ENCODE results near the gene MACC1.
"Not testable (repeated sequence)": the region's sequence is repeated elsewhere in the genome, so short reads cannot be mapped to it uniquely, and the experiment has no call there.

The MACC1 gene

DNA sequence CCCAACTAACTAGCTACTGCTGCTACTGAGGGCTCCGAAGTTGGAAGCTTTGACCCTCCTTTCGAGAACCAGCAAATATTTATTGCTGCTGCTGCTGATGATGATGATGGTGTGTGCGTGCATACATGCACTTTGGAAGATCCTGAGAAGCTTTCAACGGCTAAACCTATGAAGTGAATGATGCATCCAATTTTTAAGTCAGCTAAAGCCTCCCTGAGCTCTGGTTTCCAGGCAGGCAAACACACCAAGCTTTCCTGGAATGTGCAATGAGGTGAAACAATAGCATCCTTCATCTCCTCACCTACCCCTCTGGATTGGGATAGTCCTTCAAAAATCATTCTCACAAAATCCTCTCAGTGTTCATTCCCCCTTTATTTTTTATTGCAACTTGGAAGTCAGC is 13.9 kb downstream of the MACC1 start:
- DNase-seq = no peak

DNA sequence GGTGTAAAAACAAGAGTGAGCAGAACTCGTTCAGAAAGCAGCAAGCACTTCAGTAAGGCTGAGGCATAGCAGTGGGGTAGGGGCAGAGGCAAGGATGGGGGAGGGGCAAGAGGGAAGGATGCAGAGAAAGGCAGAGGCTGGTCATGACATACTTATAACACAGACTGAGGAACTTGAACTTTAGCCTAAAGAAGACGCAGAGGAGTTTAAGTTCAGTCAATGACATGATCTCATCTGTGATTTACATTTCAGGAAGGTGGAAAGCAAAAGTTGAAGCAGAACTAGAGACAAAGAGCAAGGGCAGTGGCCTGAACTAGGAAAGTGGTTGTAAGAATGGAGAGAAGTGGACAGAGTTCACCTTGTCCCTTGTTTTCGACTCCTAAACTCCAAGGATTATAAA is 15.8 kb downstream of the MACC1 start:
- no peak for DNase-seq

DNA sequence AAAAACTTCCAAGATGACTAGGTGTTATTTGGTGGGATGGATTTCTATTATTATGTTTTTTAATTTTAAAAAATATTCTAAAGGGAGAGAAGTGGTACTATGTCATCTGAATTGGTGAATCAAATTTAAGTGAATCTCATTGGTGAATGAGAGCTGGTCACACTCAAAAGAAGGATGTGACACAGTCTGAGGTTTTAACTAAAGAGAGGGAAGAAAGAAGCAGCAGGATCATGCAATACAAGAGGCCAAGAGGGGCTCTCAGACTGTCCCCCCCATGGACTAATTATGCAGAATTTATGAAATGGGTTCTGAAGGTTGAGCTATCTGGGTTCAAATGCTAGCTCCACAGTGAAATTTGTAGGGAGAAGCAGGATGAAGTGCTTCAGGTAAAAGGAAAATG is 16.2 kb downstream of the MACC1 start:
- no peak for DNase-seq

DNA sequence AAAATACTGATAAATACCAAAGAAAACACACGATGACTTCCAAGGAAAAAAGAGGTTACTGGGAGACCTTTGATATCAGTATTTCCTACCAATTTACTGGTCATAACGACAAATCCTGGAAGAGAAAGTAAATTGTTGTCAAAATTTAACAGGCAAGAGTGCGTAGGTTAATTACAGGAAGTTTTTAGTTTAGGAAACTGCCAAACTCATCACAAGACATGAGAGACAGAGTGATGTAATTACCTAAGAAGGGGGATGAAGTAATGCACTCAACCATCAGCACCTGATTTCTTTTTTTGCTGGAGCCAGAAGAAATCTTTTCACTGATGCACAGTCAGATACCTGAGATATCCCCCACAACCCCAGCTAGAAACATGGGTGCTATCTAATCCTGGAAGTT is 16.8 kb downstream of the MACC1 start:
- DNase-seq = no peak

DNA sequence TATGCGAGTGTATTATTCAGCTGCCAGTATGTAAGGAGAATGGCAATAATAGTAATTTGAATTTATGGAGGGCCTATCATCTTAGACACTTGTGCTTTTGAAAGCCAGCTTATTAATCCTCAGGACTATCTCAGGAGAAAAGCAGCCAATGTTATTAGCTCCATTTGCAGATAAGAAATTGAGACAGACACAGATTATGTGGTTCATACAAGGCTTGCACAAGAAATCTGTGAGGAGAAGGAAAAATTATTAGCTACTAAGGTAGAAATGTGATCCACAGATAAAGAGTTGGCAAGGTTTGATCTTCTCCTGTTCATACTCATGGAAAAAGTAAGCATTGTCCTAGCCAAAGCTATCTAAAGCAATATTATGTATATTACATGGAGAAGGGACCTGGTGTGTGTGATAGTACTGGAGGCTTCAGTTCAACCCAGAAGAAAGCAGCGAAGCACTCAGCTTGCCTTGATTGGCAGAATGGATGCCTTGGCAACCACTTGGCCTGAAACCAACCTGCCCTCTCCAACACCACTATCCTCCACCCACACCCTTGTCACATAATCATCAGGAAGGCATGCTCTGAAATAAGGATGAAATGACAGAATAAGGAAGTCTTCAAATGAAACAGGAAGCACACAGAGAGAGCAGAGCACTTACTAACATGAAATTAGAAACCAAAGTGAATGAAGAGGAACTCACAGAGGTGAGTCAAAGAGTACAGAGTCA is 18.0 kb downstream of the MACC1 start:
- peak; percentile 87 for DNase-seq

DNA sequence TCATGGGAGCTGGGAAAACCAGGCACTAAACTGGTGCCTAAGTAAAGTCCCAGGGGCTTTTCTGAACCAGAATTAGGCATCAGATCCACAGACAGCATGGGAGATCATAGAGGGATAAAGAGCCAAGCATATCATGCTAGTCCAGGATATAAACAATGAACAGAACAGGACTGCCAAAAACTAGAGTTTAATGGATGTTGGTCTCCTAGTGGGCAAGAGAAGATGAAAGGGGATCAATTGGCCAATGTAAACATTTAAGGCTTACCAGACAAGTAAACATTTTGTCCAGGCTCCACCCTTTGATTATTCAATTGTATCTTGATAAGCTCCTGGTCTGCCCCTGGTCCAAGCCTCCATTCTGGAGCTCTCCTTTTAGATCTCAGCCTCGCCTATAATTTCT is 18.9 kb downstream of the MACC1 start:
- DNase-seq = no peak

DNA sequence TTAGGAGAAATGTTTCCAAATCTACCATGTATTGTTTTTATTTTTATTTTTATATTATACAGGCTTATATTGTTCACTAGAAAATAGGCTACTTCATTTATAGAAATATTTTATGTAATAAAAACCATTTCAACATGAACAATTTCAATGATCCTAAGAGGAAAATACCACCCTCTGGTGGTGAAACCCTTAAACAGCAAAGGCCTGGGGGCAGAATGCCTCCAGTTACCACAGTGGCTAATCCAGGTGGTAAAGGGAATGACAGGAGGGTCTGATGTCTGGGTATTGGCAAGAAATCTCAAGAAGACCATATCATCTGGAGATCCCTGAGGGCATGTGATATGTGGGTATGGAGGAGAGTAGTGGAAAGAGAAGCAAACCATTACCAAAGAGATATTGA is 19.3 kb downstream of the MACC1 start:
- no peak for DNase-seq

DNA sequence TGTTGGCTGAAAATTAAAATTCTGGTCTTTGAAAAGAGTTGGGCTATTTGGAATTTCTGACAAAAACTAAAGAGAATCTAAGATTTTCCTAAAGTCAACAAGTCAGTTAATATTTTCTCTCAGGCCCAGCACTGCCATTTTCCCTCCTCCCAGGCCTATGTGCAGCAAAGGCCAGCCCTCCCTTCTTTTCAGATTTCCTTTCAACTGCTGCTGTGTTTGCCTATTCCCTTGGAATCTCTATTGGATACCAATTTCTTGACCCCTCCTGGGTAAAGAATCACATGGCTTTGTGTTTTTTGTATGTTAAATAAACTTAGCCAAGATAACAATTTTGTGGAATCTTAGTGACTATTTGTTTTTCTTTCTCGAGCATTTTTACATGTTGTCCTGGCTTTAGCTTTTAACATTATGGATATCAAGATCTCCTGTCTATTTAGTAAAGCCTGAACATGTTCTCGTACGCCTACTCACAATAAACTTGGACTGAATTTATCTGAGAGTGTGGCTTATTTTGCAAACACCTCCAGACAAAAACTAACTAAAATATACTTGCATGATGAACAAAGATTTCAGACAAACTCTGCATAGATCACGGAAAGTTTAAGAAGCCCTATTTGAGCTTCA is 19.9 kb downstream of the MACC1 start:
- no peak for DNase-seq

DNA sequence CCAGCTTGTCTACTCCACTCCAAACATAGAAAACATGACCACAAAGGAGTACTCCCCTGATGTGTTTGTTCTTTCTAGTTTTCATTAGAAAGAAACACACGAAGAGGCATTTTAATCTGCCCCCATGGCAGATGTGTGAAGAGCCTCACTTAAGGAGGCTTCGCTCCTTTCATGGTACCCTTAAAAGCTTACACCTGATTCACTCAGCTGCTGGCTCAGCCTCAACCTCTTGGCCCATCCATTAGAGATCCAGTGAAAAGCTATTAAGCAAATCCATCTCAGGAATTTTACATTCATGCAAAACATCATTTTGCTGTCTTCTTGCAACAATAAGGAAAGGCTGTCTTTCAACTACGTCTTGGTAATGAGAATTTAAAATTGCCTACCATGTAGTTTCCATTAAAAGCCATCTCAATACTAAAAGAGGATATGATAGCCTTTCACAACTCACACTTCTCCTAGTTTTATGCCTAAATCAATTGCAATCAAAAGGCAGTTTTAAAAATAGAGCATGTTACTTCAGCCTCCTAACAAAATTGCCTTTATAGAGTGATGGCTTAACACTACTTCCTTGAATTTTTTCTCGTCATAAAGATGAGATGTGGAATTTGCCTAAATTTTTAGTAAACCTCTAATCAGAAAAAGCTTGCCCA is 22.7 kb downstream of the MACC1 start:
- DNase-seq = peak; percentile 65

DNA sequence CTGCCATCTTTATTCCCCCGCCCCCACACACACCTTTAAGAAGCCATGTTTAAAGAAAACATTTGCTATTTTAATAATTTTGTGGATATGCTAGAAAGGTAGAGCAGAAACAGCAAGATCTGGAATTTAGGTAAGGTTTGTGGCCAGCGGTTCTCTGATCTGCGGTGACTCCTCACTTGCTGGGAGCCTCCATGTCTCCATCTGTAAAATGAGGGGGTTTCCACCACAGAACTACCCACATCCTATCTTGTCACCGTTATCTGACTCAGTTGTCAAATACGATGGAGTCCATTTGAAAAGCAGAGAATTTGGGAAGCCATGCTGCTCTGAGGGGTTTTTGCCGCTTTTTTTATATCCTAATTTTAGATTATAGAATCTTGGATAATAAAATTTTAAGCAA is 23.3 kb downstream of the MACC1 start:
- no peak for DNase-seq

DNA sequence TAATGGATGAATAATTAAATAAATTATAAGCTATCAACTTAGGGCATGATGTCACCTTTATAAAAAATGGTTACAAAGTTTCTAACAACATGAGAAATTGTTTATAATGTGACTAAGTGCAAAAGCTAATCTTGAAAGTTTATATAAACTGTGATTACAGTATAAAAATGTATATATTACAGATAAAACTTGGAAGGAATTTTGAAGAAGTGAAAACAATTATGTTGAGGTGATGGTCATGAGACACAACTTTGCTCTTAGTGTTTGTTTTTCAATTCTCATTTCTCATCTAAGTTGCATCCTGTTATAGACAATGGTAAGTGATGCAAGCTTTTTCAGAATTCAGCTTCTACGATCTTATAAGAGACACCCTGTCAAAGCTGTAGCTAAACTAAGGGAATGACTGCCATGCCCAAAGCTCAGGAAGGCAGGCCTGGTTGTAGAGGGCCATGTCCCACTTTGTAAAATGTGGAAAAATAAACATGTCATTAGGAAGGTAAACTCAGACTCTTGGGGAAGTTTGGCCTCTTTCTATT is 23.9 kb downstream of the MACC1 start:
- DNase-seq = no peak

DNA sequence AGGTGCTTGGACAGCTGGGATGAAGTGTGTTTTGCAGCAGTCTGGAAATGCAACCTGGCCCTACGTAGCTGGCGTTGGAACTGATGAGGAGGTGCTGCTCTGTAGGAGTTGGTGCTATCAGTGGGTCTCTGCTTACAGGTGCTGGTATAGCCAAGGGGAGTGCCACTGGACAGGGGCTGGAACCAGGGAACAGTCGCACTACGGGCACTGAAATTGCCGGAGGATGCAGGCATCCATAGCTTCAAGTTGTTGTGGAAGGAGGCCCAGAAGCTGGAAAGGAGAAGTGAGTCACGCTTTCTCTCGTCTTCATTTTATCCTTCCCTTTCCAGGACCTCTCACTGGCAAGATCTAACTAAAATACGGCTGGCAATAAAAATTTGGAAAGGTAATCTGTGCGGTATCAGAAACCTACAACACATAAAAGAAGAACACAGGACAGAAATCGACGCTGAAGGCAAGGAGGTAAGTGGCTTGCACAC is 25.8 kb downstream of the MACC1 start:
- no peak for DNase-seq

DNA sequence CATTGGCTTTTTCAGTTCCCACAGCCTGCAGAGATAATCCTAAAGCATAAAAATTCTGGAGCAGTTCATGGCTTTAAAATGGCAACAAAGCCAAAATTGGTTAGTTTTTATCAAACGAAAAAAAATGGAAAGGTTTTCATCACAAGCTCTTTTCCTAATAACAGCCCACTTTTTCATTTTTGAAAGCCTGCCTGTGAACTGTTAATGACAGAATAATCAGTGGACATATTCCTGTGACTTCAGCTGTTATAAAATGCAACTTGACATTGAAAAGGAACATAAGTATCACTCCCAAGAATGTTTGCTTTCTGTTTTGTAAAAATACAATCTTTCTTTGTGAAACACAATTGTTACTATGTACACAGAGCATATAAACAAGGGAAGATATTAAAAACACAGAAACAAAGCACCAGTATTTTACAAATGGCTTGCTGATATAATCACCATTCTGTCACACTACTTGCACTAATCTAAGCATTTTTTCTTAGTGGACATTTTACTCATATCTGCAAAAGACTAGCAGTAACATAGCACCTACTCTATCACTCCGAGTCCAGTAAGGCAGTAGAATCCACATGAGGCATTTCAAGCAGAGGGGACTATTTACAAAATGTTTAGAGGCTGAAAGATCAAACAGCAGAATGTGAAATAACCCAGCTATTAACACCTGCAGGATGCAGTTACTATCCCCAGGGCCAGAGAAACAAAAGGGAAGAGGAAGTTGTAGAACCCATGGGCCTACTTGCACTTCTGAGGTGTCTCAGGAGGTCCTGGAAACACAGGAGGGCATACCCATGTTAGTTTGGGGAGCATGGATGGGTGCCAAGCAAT is 26.4 kb downstream of the MACC1 start:
- DNase-seq = no peak

DNA sequence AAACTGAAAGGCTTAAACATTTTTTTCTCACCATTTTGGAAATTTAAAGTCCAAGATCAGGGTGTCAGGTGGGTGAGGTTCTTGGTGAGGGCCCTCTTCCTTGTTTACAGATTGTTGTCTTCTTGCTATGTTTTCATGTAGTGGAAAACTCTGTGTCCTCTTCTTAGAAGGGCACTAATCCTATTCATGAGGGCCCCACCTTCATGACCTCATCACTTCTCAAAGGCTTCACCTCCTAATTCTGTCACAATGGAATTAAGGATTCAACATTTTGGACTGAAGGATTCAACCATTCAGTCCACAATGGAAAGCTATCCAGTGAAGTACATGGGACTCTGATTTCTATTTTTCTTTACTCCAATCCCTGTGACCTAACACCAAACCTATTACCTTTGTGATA is 27.3 kb downstream of the MACC1 start:
- no peak for DNase-seq

DNA sequence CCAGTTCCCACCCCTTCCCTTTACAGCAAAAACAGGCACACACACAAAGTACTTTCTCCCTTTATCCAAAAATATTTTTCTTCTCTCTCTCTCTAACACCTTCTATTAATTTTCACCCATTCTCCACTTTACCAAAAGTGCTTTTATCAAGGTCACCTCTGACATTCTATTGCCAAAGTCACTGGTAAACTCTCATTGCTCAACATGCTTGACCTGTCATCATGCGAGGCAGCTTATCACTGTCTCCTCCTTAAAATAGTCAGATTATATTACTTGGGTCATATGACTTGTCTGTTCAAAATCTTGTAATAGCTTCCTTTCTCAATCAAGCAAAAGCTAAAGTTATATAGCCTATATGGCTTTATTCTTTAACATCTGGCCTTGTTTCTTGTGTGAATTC is 28.6 kb downstream of the MACC1 start:
- DNase-seq = no peak

DNA sequence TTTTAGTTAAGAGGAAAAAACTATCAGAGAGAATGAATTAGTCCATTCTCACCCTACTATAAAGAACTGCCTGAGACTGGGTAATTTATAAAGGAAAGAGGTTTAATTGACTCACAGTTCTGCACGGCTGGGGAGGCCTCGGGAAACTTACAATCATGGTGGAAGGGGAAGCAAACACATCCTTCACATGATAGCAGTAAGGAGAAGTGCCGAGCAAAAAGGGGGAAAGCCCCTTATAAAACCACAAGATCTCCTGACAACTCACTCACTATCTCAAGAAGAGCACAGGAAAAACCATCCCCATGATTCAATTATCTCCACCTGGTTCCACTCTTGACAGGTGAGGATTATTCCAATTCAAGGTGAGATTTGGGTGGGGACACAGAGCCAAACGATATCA is 29.3 kb downstream of the MACC1 start:
- not testable (repeated sequence) for DNase-seq

DNA sequence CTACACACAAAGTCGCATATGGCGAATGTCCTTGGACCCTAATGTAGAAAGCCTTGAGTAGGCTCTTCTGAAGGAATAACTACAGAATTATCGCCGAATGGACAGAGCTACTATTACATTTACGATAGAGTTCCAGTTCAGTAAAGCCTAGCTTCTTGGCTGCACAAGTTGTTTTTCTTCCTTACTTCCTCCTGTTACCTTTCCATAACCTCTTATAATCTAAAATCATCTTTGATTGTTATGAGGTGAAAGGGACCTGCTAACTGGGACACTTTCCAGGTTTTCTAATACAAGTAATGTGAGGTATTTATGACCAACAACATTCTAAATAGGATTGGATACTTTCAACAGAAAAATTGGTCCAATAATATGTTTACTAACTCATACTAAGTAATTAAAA is 31.2 kb downstream of the MACC1 start:
- DNase-seq = no peak

DNA sequence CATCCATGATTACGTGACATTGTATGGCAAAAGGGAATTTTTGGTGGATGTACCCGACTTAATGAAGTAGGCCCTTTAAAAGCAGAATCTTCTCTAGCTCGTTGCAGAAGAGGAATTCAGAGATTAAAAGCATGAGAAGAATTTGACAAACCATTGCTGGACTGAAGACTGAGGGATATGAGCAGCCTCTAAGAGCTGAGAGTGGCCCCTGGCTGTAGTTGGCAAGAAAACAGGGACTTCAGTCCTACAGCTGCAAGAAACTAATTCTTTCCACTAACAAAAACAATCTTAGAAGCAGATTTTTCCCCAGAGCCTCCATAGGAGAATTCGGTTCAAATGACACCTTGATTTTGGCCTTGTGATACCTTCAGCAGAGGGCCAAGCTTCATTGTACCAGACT is 34.1 kb downstream of the MACC1 start:
- no peak for DNase-seq

DNA sequence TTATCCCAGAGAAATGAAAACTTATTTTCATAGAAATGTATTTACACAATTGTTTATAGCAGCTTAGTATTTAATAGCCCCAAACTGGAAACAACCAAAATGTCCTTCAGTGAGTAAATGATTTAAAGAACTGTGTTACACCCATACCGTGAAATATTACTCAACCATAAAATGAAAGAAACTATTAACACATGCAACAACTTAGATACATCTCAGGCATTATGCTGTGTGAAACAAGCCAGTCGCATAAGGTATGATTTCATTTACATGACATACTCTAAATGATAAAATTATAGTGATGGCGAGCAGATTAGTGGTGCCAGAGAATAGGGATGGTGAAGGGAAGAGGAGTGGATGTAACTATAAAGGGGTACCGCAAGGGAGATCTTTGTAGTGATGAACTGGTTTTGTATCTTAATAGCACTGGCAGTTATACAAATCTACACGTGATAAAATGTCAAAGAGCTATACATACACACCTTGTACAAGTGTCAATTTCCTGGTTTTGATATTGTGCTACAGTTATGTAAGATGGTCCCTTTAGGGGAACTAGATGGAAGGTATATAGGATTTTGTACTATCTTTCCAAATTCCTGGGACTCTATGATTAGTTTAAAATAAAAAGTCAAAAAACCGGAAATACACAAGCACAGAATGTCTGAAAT is 40.5 kb downstream of the MACC1 start:
- DNase-seq = no peak

DNA sequence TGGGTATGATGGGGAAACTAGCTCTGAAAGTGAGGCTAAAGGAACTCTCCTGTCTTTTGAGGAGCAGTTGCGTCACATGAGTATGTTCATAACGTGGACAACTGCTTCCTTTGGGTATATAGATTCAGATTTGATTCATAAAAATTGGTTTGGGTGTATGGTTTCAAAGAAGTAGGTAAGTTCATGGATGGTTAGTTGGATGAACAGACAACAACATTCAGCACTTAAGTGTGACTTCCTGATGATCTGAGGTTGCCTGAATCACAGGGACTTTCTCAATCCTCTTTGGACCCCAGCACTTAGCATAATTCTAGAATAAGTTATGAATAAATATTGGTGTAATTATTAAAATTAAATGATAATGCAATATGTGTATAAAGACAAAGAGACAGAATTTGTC is 43.4 kb downstream of the MACC1 start:
- DNase-seq = no peak

DNA sequence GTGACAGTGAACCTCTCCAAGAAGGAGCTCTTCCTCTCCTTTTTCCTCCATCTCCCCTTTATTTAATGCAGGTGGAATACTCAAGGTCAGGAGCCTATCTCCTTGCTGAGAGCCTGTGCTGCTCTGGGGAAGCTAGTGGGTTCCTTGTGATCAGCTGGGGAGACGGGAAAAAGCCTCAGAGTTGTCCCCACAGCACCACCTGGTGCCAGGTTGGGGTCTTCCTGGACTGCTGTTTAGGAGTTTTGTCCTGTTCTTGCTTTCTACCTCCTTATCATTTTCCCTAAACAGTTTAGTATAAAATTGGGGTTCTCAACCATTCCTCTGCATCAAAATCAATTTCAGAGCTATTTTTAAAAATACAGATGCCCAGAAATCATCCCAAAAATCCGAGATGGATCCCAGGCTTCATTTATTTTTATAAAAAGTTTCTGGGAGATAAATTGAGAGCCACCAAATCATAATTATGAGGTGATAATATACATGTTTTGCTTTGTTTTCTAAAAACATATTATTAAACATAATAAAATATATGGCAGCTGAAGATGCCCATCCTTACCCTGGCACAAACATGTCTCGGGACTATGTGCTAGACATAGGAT is 44.3 kb downstream of the MACC1 start:
- no peak for DNase-seq

DNA sequence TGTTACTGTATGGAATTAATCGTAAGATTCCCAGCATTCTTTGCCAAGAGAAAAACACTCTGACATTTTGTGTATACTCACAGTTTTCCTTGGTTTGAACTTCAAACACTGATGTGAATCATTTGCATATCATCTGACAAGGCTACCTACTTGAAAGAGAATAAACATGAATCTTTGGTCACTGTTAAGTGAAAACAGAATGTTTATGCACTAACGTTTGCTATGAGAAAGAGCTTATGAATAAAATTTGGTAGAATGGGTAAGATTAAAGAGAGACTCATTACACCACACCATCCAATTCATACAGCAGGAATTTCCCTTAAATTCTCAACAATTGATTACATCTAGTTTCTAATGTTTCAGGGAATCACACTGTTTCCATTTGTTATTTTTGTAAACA is 46.6 kb downstream of the MACC1 start:
- no peak for DNase-seq
